ENCODE data around the gene DUS2.

Gene DUS2

DNA sequence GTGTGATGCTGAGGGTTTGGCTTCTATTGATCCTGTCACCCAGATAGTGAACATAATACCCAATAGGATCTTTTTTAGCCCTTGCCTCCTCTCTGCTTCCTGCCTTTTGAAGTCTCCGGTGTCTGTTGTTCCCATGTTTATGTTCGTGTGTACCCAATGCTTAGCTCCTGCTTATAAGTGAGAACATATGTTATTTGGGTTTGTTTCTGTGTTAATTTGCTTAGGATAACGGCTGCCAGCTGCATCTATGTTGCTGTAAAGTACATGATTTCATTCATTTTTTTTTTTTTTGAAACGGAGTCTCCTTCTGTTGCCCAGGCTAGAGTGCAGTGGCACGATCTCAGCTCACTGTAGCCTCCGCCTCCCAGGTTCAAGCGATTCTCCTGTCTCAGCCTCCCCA is 23.0 kb downstream of the DUS2 start:
- DNase-seq (ENCODE audit: low read depth) = no peak

DNA sequence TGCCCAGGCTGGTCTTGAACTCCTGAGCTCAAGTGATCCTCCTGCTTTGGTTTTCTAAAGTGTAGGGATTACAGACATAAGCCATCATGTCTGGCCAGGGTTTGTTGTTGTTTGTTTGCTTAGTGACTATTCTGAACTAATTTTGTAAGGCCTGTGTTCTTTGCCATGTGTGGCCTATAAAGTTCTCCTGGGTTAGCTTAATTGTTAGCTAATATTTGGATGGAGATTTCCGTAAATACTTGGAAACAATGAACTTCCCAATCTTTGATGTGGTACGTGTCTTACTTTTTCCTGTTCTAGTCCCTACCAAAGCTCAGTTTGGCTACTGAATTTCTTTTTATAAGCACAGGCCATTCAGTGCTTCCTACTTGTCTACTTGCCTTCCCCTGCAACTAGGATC is 24.9 kb downstream of the DUS2 start:
- no peak for DNase-seq (ENCODE audit: low read depth)

DNA sequence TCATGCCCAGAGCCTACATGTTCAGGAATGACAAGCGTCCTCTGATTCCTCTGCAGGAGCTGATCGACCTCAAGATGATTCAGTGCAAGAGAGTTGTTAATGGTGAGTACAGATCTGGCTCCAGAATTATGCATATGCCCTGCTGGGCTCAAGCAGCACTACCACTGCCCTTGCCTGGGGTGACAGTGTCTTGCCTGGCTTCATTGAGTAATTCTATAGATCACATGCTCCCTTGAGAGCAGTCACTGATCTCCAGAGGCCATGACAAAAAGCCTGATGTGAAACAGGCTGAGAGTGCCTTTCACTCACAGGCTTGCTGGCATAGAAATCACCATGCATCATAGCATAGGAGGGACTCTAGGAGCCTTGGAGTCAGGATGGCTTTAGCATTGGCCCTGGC is 26.4 kb downstream of the DUS2 start:
- DNase-seq (ENCODE audit: low read depth) = no peak

DNA sequence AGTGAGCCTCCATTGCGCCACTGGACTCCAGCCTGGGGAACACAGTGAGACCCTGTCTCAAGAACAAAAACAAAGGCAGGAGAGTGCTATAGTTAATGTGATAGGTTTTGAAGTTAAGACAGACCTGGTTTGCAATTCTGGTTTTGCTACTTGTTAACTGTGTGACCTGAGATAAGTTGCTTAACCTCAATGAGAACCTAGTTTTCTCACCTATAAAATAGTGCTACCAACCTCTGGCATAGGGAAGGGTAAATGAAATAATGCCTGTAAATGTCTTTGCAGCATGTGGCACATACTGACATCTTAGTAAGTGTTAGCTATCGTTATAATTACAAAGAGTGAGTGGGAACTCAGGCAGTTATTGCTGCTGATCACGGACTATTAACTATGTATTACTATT is 32.3 kb downstream of the DUS2 start:
- DNase-seq (ENCODE audit: low read depth) = no peak

DNA sequence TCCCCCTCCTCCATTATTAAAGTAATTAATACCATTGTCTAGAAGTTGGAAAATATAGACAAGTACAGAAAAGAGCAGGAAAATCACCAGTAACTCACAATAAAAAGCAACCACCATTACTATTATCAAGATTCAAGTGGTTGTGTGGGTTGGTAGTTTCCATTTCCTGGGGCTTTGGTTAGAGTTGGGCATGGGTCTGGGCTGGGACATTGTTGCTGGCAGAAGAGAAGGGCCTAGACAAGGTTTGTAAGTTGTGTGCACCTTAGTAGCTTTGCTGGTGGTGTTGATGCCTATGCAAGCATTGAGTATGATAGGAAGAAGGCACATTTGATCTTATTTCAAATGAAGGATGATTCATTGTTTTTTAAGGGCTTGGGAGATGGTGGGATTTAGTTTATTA is 36.7 kb downstream of the DUS2 start:
- DNase-seq (ENCODE audit: low read depth) = no peak

DNA sequence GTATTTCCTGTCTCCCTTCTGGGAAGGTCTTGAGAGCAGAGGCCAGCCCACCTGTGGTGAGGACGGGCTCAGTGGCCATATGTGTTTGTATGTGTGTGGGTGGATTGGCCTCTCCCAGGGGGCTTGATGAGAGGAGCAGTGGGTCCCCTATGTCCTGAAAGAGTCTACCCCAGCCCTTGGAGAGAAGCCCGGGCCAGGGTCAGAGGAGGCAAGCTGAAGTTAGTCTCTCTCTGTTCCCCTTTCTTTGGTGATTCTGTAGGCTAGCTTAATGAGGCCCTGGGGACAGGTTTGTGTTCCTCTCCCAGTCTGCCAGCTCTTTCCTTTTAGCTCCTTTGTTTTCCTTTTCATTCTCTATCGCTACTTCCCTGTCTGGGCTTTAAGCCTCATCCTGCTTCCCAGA is 38.3 kb downstream of the DUS2 start:
- DNase-seq (ENCODE audit: low read depth) = no peak

DNA sequence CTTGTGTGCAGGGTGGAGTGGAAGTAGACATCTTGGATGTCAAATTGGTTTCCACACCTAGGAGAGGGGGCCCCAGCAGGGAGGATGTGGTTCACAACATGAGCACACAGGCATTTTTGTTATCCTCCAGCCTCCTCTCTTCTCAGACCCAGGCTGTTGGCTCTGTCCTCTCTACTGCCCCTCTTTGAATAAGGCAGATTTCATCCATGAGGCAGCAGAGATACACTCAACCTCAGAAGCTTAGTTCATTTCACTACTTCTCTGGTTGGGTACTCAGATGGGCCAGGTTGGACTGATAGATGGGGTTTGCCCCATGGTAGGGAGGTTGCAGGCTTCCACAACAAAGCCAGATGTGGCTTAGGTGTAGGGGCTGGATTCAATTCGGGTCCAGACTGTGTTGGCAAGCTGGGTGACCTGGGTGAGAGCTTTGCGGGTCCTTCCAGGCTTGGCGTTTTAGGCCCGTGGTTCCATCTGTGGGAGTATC is 39.9 kb downstream of the DUS2 start:
- DNase-seq (ENCODE audit: low read depth) = no peak

DNA sequence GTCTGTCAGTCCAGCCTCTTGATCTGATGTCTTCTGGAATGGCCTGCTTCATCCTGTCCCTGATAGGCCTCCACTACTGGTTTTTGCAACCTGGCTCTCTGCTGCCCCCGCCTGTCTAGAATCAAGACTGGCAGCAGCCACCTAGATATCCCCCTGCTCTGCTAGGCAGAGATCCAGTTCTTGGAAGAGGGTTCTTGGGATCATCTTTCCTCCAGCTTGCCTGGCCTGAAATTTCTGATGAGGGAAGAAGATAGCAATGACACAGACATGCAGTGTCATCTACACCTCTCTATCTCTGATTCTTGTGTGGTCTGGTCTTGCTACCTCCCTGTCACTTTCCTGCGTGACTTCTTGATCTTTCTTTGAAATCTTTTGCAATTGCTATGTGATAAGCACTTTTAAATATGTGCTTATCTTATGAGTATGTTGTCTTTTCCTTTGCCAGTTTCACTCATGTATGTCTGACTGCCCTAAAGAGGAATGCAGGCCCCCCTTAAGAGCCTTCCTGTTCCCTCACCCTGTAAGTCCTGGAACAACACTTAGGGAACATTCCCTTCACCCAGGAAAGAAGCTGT is 41.8 kb downstream of the DUS2 start:
- peak; percentile 94 for DNase-seq (ENCODE audit: low read depth)

DNA sequence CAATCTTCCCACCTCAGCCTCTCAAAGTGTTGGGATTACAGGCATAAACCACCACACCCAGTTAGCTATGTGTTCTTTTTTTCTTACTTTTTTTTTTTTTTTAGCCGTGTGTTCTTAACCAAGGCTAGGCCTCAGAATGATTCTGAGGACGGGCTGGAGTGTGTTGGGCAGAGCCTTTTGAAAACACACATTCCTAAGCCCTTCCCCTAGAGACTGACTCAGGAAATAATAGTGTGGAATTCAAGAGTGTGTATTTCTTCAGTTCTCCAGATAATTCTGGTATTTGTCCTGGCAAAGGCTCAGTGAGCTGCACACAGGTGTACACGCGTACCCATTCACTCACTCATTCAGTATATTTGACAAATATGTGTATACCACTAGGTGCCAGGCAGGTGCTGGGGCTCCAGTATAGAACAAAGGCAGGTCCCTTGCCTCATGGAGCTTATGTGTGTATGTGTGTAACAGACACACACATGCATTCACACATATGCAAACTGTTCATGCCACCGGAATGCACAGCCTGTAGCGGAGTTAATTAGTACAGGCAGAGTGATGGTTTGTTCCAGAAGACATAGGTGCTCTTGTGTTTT is 42.7 kb downstream of the DUS2 start:
- peak; percentile 84 for DNase-seq (ENCODE audit: low read depth)

DNA sequence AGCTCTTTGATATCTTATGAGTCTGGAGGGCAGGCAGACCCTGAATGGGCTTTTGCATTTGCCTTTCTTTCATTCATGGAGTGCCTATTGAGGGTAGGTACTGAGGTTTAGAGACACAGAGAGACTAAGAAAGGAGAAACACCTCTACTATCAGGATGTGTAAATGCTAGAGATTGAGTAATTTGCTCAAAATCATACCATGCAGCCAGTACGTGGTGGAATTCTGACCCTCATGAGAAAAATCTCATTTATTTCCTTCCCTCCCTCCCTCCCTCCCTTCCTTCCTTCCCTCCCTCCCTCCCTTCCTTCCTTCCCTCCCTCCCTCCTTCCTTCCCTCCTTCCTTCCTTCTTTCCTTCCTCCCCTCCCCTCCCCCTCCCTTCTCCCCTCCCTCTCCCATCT is 43.7 kb downstream of the DUS2 start:
- no peak for DNase-seq (ENCODE audit: low read depth)

DNA sequence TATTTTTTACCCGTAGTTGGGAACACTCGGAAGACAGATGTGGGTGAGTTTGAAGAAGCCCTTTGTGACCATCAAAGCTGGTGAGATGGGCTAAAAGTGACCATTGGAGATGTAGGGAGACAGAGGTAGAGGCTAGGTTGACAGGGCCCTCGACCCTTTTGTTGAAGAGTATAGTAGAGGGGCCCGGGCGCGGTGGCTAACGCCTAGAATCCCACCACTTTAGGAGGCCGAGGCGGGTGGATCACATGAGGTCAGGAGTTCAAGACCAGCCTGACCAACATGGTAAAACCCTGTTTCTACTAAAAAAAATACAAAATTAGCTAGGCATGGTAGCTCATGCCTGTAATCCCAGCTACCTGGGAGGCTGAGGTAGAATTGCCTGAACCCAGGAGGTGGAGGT is 45.8 kb downstream of the DUS2 start:
- DNase-seq (ENCODE audit: low read depth) = no peak

DNA sequence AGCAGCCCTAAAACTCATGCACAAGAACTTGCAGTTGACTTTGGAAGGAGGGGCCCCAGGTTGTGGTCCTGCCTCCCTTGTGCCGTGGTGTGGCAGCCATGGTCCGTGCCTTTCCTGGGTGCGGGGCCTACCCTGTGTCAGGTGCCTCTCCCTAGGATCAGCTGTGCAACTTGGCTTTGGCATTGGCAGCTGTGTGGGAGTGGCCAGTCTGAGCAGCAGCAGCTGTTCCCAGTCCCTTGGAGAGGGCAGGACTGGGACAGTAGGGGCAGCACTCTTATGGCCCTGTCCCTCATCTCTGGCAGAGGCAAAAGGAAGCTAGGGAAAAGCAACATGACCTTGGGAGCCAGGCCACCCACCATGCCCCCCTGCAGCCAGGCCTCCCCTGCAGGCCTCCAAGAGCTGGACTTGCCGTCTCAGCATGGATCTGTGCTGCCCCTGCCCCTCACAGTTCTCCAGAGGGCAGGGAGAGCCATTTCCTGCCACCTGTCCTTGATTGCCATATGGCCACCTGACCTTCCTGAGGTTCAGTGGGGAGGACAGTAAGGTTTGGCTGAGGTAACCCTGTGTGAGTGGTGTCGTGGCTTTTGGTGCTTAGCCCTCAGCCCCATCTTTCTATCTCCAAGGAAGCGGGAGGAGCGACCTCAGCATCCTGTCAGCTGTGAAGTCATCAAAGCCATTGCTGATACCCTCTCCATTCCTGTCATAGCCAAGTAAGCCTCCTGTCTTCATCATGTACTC is 46.6 kb downstream of the DUS2 start:
- no peak for DNase-seq (ENCODE audit: low read depth)

DNA sequence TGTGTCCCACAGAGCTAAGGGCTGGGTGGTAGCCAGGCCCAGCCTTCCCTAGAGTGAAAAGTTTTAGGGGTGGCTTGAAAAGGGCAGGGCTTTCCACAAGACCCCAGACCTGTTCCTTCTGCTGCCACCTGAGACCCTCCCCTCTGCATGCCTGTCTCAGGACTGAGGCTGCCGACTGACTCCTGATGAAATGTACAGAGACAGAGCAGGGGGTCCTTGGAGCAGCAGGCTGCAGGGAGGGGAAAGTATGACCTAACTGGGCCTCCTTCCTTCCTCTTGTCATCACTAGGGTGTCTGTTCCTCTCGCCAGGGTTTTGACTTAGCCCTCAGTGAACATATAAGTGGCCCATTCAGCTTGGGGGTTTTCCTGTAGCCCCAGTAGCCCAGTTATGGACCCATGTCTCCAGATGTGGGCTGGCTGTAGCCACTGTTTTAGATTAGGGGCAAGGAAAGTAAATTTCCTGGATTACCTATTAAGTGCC is 47.2 kb downstream of the DUS2 start:
- DNase-seq (ENCODE audit: low read depth) = no peak

DNA sequence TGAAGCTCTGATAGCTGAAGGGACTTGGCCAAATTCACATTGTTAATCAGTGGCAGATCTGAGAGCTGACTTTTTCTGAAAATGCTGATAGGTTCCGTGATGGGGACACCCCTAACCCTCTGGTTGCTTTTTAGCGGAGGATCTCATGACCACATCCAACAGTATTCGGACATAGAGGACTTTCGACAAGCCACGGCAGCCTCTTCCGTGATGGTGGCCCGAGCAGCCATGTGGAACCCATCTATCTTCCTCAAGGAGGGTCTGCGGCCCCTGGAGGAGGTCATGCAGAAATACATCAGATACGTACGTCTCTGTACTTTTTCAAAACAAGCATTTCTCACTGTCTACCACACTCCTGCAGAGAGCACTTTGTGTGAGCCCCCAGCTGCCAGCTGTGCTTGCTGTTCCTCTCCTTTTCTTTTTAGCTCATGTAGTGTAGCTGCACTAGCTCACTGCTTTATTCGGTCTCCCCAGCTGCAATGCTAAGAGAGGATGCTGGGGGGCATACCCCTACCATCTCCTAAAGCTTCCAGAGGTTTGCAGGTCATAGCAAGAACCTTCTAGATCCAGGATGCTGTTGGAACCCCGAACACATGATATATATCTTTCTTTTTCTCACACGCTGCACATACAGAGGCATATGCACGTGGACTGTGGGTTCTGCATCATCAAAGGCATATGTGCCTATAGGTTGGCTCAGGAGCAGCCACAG is 47.9 kb downstream of the DUS2 start:
- DNase-seq (ENCODE audit: low read depth) = no peak

DNA sequence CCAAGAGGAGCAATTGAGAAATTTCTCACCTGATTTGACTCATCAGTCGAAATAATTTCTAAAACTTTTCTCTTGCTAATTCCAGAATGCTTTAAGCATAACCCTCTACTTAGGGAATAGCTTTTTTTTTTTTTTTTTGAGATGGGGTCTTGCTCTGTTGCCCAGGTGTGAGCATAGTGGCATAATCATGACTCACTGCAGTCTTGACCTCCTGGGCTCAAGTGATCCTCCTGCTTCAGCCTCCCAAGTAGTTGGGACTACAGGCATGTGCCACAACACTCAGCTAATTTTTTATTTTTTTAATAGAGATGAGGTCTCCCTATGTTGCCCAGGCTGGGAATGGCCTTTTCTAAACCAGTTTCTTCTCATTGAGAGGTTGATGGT is 48.4 kb downstream of the DUS2 start:
- DNase-seq (ENCODE audit: low read depth) = no peak

DNA sequence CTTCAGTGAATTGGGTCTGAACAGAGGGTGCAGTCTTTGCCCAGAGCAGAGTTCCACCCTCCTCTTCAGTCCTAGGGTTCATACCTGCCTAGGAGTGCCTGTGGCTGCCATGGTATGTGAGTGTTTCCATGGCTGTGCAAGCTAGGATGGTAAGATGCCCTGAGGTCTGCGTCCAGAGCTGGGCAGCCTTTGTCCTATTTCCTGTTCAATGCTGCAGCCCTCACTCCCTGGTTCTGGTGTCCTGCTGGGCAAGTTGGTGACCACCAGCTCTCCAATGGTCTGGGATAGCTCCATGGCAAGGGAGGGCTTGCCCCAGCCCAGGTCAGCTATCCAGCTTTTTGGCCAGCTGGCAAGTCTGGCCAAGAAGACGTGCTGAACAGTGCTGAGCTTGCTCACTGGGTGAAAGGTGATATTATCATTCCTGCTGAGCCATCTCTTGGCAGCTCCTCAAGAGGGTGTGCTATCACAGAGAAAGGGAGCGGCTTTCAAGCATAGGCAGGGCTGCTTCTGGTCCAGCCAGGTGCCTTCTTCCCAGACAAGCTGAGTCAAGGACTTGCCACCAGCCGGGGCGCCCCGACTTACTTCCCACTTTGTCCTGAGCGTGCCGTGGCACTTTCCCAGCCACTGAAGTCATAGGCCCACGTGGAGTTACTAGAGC is 49.1 kb downstream of the DUS2 start:
- DNase-seq (ENCODE audit: low read depth) = peak; percentile 79

DNA sequence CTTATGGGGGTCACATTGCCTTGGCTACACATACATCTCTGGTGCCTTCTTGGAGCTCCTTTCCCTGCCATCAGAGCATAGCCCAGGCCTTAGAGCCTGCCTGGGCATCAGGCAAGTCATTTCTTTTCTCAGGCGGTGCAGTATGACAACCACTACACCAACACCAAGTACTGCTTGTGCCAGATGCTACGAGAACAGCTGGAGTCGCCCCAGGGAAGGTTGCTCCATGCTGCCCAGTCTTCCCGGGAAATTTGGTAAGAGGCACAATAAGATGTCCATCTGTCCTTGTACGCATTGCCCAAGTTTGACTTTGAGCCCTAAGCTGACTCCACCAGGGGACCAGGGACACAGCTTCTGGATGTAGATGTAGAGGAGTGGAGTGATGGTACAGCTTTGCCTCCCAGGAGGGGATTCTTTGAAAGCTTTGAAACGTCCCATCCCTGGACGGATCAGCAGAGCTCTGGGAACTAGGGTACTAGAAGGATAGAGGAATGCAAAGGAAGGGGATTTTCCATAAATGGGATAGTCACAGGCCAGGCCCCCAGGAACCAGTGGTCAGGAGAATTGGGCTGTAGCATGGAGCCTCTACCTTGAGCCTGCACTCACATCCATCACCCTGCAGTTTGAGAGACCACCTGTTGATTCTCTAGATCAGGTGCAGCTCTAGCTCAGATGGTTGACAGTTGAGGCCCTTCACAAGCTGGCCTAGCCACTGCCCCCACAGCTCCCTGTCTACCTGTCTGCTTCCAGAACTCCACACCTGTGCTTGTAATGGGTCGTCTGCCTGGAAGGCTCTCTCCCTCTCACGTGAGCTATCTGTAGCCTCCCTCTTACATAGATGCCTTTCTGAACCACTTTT is 51.0 kb downstream of the DUS2 start:
- no peak for DNase-seq (ENCODE audit: low read depth)

DNA sequence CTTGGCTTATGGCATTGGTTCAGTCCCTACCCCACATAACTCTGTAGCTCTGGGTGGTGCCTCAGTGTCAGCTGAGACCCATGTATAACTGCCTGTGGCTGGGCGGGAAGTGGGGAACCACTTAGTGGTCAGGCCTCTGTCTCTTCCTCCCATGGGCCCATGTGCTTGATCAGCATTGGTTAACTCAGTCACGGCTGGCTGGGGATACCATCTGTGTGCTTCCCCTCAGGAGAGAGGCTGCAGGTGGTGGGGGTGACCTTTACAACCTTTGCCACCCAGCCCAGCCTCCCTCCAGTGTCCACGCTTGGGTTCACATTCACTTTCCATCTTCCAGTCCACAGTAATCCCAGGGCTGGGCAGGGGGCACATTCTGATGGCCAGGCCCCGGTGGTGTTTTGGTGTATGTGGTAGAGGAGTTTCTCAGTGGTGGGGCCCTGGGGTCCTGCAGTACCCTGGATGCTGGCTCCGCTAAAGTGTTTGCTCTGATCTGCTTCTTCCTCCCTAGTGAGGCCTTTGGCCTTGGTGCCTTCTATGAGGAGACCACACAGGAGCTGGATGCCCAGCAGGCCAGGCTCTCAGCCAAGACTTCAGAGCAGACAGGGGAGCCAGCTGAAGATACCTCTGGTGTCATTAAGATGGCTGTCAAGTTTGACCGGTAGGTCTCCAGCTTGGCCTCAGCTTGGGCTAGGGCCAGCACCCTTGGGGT is 51.9 kb downstream of the DUS2 start:
- no peak for DNase-seq (ENCODE audit: low read depth)

DNA sequence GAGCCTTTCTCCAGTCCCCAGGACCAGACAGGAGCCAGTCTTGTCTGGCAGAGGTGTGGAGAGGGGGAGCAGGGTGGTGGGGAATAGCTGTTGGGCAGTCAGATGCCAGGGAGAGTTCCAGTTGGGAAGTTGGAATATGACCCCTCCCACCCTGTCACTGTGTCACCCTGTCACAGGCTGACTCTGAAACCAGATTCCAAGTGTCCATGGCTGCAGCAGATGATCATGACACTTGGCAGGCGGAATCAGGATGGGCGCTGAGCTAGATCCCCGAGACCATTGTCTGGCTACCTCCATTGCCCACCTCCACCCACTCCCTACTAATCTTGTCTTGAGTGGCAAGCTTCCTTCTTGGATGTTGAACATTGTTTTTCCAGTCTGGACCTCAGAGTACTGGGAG is 52.9 kb downstream of the DUS2 start:
- no peak for DNase-seq (ENCODE audit: low read depth)

DNA sequence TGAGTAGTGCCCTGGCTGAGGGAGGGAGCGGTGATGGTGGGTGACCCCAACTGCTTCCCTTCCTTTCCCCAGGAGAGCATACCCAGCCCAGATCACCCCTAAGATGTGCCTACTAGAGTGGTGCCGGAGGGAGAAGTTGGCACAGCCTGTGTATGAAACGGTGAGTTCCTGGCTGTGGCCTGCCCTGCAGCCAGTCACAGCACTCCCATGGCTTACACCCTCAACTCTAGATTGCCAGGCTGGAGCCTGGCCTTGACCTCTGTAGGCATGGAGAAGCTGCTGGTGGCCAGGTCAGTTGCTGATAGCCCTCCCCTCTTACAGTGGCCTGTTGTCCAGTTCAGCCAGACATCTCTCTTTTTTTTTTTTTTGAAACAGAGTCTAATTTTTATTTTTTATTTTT is 53.5 kb downstream of the DUS2 start:
- DNase-seq (ENCODE audit: low read depth) = no peak

All from amniotic epithelial cell (primary cell).